GM21723 (cell line): ENCODE measurements around the gene PRSS22.

ENCODE experiments used
- ATAC-seq: cut with Tn5 transposase; IDR thresholded peaks from one replicate; pipeline ENCODE4 v1.9.1; 2021; ENCODE audit warnings: mild to moderate bottlenecking, moderate library complexity; ENCODE audit not compliant: unreplicated experiment

The PRSS22 gene

GRCh38 chr16:2817340-2818271 lies 40.4 kb downstream of the PRSS22 start:
- no peak for ATAC-seq

DNA sequence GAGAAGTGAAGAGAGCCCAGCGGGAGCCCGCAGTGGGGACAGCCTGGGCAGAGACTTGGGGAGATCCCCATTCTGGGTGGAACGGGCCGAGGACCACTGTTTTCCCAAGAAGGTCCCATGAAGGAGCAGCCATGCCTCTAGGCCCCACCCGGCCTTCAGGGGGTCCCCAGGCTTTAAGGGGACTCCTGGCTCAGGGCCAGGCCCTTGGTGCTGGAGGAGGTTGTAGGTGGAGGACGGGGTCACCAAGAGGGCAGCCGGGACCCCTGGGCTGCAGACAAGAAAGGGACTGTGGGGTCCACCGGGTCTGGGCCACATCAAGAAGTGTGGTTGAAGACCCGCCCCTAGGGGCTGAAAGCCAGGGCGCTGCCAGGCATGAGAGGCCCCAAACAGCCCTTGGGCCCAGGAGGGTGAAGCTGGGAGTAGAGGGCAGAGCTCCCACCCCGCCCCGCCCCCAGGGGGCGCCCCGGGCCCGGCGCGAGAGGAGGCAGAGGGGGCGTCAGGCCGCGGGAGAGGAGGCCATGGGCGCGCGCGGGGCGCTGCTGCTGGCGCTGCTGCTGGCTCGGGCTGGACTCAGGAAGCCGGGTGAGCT lies 41.1 kb downstream of the PRSS22 start, which contains the start of gene PRSS21:
Gene PRSS21 (plus strand): TSS at position 487 of the 589 bp plus-strand sequence. CDS start 32 bp downstream, at position 519.
- ATAC-seq, result no peak

DNA sequence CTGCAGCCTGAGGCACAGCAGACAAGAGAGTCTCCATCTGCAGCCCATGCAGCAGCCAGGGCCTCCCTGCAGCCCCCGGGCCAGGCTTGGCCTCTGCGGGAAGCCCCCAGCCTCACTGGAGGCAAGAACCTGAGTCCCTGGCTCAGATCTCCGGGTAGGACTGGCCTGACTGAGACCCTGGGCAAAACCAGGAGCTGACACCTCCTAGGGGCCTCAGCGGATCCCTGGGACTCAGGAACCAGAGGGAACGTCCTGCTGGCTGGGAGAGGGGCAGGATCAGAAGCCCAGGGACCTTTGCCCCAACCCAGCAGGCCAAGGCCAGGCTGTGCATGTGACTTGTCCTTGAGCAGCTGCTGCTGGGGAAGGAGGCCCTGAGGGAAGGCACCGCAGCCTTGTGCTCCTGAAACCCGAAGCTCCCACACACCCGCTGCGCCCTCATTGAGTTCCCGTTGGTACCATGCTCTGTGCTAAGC lies 42.6 kb downstream of the PRSS22 start:
- ATAC-seq, result no peak

GRCh38 chr16:2814551-2815298 lies 43.2 kb downstream of the PRSS22 start:
- ATAC-seq, result no peak

- no peak for ATAC-seq
Observed at GRCh38 chr16:2813771-2814221, 44.2 kb downstream of the PRSS22 start.

DNA sequence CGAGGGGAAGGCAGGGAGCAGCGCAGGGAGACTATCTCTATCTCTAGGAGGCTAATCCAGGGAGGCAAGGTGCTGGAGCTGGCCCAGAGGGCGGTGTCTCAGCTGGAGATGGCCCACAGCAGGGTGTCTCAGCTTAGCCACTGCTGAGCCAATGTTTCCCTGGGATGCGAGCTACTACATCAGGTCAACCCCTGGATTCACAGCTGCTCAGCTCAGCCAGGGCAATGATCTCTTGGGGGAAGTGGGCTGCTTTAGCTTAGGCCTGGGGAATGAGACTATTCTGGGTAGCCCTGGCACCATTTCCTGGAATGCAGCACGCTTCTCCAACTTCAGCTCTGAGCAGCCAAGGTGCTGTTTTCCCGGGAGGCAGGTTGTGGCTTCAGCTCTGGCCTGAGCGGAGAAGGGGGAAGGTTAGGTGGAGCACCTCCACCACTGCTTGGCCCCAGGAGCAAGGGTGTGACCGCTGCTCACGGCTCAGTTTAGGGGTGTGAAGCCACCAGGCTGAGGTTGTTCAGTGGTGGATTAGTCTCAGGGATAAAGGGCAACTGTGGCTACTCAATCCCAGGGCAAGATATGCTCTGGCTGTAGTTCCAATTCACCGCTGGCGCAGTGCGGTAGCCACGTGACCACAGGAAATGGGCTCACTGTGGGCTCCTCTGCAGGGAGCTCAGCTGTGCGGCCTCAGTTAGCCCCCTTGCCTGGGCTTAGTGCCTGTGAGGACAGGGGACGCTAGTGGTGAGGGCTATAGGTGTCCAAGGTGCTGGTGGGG lies 46.1 kb downstream of the PRSS22 start:
- ATAC-seq, result no peak

GRCh38 chr16:2810651-2811050 lies 47.3 kb downstream of the PRSS22 start:
- ATAC-seq, result no peak

DNA sequence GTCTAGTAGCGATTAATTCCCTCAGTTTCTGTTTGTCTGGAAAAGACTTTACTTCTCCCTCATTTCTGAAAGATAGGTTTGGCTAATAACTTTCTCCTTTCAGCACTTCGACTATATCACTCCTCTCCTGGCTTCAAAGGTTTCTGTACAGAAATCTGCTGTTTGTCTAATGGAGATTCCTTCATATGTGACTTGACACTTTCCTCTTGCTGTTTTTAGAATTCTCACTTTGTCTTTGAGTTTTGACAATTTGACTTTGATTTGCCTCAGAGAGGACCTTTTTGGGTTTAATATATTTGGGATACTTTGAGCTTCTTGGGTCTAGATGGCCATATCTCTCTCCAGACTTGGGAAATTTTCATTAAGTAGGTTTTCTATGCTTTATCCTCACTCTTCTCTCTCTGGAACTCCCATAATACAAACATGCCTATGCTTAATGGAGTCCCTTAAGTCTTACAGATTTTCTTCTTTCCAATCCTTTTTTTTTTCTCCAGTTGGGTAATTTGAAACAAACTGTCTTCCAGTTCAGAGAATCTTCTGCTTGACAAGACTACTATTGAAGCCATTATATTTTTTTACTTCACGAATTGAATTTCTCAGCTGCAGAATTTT lies 48.7 kb downstream of the PRSS22 start:
- no peak for ATAC-seq

GRCh38 chr16:2808181-2808580 lies 49.8 kb downstream of the PRSS22 start:
- ATAC-seq, result no peak

DNA sequence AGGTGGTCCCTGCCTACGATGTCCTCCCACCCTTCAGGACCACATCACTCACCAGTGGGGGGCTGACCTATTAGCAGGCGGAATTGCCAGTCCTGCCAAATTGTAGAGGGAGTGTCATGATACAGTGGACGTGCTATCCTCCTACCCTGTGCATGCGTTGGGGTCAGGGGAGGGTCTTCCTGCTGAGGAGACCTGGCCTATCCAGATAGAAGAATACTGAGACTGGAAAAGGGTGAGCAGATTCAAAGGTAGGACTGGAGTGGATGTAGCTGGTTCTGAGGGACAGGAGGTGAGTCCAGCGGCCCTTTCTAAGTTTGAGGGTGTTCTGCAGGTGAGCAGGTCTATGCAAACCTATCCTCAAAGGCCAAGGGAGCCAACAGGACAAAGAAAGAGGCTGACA lies 51.7 kb downstream of the PRSS22 start:
- ATAC-seq, result no peak

- no peak for ATAC-seq
Observed at GRCh38 chr16:2804728-2805127, 53.2 kb downstream of the PRSS22 start.

- no peak for ATAC-seq
Observed at GRCh38 chr16:2803545-2804195, 54.3 kb downstream of the PRSS22 start.
